GM19193 (cell line): Measurements from ENCODE around the gene PCDHGB3.
"Not testable (repeated sequence)": the region's sequence is repeated elsewhere in the genome, so short reads cannot be mapped to it uniquely, and the experiment has no call there.

Experiments used
- POLR2A ChIP-seq: IDR thresholded peaks from 4 replicates; pipeline ENCODE4 v1.6.1; 2011; ENCODE audit not compliant: insufficient read depth, insufficient read length; ENCODE audit errors: extremely low read depth

PCDHGB3 gene

DNA sequence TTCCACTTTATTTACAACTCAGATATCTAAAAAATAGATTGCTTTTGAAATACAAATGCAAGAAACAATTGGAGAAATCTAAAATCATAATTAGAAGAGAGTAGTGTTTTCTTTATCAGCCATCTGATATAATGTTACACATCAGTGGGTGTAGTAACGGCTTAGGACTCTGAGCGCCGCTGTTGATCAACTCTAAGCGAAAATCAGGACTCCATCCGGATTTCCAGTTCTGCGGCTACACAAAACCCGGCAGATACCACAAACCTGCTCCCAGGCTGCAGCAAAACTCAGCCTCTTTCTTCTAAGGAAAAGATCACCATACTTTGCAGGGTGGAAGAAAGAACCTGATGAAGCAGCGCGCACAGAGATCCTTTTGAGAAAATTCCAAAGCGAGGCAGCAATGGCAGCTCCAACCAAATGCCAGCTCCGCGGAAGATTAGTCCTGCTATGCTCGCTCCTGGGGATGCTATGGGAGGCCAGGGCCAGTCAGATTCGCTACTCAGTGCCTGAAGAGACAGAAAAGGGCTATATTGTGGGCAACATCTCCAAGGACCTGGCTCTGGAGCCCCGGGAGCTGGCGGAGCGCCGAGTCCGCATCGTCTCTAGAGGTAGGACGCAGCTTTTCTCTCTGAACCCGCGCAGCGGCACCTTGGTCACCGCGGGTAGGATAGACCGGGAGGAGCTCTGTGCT, 32.7 kb downstream of the PCDHGB3 start, which contains the start of gene PCDHGA9:
TSS of gene PCDHGA9 (plus strand) at position 226 of the 691 bp plus-strand sequence. CDS start at position 401, 175 bp downstream.
- no peak for TF ChIP-seq POLR2A

DNA sequence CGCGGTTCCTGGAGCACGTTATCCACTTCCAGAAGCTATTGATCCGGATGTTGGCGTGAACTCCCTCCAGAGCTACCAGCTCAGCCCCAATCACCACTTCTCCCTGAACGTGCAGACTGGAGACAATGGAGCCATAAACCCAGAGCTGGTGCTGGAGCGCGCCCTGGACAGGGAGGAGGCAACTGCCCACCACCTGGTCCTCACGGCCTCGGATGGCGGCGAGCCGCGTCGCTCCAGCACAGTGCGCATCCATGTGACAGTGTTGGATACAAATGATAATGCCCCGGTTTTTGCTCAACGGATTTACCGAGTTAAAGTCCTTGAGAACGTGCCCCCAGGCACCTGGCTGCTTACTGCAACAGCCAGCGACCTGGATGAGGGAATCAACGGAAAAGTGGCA, 33.3 kb downstream of the PCDHGB3 start:
- no peak for TF ChIP-seq POLR2A

DNA sequence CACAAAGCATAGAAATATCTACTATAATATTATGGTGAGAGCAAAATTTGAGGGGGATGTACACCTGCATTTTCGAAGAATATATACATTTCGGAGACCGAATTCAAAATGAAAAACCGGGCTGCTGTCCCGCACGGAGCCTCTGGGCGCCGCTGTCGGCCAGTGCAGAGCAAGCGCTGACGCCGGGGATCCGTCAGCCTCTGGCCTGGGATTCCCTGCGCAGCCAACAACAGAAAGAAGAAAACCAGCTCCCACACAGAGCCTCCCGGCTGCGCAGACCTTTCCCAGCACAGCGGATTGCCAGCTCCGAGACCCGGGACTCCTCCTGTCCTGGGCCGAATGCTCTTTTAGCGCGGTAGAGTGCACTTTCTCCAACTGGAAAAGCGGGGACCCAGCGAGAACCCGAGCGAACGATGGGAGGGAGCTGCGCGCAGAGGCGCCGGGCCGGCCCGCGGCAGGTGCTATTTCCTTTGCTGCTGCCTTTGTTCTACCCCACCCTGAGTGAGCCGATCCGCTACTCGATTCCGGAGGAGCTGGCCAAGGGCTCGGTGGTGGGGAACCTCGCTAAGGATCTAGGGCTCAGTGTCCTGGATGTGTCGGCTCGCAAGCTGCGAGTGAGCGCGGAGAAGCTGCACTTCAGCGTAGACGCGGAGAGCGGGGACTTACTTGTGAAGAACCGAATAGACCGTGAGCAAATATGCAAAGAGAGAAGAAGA, 37.9 kb downstream of the PCDHGB3 start, which contains the start of gene PCDHGB6:
TSS of gene PCDHGB6 (plus strand) at position 232 of the 716 bp plus-strand sequence. CDS start at position 414, 182 bp downstream.
- TF ChIP-seq POLR2A, result not testable (repeated sequence)

DNA sequence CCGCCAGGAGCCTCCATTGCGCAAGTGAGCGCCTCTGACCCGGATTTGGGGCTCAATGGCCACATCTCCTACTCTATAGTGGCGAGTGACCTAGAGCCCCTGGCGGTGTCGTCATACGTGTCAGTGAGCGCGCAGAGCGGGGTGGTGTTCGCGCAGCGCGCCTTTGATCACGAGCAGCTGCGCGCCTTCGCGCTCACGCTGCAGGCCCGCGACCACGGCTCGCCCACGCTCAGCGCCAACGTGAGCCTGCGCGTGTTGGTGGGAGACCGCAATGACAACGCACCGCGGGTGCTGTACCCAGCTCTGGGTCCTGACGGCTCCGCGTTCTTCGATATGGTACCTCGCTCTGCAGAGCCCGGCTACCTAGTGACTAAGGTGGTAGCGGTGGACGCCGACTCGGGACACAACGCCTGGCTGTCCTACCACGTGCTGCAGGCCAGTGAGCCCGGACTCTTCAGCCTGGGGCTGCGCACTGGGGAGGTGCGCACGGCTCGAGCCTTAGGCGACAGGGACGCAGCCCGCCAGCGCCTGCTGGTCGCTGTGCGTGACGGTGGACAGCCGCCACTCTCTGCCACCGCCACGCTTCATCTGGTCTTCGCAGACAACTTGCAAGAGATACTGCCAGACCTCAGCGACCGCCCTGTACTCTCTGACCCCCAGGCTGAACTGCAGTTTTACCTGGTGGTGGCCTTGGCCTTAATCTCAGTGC, 39.7 kb downstream of the PCDHGB3 start:
- no peak for TF ChIP-seq POLR2A

DNA sequence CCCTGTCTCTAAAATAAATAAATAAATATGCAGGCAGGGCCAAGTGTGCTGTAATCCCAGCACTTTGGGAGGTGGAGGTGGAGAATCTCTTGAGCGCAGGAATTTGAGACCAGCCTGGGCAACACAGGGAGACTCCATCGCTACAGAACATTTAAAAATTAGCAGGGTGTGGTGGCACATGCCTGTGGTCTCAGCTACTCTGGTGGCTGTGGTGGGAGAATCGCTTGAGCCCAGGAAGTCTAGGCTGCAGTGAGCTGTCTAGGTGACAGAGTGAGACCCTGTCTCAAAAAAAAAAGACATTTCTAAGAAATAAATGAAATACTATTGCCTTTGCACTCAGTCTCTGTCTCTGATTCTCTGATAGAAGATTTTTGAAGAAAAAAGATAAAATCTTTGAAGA, 41.5 kb downstream of the PCDHGB3 start:
- no peak for TF ChIP-seq POLR2A

DNA sequence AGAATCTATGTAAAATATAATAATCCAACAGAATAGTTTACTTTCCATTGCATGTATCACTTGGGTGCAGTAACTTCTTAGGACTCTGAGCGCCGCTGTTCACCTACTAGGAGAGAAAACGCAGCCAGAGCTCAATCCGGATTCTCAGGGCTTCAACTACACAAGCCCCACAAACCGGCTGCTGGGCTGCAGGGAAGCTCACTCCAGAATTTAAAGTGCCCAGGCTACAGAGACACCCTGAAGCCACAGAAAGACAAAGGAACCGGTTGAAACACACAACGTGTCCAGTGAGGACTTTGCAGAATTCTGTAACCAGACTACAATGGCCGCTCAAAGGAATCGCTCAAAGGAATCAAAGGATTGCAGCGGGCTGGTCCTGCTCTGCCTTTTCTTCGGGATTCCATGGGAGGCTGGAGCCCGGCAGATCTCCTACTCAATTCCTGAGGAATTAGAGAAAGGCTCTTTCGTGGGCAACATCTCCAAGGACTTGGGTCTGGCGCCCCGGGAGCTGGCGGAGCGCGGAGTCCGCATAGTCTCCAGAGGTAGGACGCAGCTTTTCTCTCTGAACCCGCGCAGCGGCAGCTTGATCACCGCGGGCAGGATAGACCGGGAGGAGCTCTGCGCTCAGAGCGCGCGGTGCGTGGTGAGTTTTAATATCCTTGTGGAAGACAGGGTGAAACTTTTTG, 43.0 kb downstream of the PCDHGB3 start, which contains the start of gene PCDHGA10:
TSS of gene PCDHGA10 (plus strand) at position 134 of the 686 bp plus-strand sequence. CDS start at position 323, 189 bp downstream.
- TF ChIP-seq POLR2A, result no peak

DNA sequence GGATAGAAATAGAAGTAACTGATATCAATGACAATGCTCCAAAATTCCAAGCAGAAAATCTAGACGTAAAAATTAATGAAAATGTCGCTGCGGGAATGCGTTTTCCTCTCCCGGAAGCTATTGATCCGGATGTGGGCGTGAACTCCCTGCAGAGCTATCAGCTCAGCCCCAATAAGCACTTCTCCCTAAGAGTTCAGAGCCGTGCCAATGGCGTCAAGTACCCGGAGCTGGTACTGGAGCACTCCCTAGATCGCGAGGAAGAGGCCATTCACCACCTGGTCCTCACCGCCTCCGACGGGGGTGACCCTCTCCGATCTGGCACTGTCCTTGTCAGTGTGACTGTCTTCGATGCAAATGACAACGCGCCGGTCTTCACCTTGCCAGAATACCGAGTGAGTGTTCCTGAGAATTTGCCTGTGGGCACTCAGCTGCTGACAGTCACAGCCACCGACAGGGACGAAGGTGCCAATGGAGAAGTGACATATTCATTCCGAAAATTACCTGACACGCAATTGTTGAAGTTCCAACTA, 43.6 kb downstream of the PCDHGB3 start:
- TF ChIP-seq POLR2A, result no peak

DNA sequence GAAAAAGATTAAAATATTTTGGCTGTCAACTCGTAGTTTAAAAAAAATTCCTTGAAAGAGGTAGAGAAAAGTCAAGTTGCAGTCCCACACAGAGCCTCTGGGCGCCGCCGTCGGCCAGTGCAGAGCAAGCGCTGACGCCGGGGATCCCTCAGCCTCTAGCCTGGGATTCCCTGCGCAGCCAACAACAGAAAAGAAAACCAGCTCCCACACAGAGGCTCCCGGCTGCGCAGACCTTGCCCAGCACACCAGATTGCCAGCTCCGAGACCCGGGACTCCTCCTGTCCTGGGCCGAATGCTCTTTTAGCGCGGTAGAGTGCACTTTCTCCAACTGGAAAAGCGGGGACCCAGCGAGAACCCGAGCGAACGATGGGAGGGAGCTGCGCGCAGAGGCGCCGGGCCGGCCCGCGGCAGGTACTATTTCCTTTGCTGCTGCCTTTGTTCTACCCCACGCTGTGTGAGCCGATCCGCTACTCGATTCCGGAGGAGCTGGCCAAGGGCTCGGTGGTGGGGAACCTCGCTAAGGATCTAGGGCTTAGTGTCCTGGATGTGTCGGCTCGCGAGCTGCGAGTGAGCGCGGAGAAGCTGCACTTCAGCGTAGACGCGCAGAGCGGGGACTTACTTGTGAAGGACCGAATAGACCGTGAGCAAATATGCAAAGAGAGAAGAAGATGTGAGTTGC, 47.6 kb downstream of the PCDHGB3 start, which contains the start of gene PCDHGB7:
TSS of gene PCDHGB7 (plus strand) at position 184 of the 679 bp plus-strand sequence. CDS start at position 367, 183 bp downstream.
- not testable (repeated sequence) for TF ChIP-seq POLR2A

DNA sequence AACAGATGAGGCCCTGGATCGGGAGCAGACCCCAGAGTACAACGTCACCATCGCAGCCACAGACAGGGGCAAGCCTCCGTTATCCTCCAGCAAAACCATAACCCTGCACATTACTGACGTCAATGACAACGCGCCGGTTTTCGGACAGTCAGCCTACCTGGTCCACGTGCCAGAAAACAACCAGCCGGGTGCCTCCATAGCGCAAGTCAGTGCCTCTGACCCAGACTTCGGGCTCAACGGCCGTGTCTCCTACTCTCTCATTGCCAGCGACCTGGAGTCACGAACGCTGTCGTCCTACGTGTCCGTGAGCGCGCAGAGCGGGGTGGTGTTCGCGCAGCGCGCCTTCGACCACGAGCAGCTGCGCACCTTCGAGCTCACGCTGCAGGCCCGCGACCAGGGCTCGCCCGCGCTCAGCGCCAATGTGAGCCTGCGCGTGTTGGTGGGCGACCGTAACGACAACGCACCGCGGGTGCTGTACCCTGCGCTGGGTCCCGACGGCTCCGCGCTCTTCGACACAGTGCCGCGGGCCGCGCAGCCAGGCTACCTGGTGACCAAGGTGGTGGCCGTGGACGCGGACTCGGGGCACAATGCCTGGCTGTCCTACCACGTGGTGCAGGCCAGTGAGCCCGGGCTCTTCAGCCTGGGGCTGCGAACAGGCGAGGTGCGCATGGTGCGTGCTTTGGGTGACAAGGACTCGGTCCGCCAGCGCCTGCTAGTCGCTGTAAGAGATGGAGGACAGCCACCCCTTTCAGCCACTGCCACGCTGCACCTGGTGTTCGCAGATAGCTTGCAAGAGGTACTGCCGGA, 49.2 kb downstream of the PCDHGB3 start:
- TF ChIP-seq POLR2A, result no peak

DNA sequence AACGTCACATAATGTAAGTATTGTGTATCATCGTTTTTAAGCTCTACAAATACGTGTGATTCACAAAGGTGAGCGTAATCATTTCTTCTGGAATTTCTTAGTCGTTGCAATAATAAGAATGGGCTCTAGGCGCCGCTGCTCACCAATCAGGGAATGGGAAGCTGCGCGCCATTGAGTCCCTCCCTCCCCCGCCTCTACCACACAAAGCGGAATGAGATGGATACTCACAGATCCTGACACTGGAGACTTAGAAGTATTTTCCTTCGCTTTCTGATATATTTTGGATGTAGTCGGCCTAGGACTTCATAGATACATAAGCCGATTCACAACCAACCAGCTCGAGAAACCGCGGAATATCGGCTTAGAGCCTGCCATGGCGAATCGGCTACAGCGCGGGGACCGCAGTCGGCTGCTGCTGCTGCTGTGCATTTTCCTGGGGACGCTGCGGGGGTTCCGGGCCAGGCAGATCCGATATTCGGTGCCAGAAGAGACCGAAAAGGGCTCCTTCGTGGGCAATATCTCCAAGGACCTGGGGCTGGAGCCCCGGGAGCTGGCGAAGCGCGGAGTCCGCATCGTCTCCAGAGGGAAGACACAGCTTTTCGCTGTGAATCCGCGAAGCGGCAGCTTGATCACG, 50.9 kb downstream of the PCDHGB3 start, which contains the start of gene PCDHGA11:
TSS of gene PCDHGA11 (plus strand) at position 197 of the 634 bp plus-strand sequence. CDS start at position 374, 177 bp downstream.
- no peak for TF ChIP-seq POLR2A

DNA sequence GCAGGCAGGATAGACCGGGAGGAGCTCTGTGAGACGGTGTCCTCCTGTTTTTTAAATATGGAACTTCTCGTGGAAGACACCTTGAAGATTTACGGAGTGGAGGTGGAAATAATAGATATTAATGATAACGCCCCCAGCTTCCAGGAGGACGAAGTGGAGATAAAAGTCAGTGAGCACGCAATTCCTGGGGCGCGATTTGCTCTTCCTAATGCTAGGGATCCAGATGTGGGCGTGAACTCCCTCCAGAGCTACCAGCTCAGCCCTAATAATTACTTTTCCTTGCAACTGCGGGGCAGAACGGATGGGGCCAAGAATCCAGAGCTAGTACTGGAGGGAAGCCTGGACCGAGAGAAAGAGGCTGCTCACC, 51.4 kb downstream of the PCDHGB3 start:
- TF ChIP-seq POLR2A, result no peak
